ENCODE data around the gene VAMP8.
"Not testable (repeated sequence)": the region's sequence is repeated elsewhere in the genome, so short reads cannot be mapped to it uniquely, and the experiment has no call there.

Gene VAMP8

DNA sequence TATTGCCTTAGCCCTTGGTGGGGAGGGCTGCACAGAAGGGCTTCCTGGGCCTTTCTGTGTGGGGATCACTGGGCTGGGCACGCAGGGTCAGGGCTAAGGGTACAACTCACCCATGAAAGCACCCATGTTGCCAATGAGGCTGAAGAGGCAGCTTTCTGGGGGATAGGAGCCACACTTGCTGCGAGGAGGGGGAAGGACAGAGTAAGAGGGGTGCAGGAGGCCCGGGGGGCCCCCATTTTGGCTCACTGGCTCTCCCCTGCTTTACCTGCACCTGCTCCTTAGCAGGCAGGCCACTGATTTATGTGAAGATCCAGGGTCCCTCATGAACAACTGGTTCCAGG is 22.8 kb downstream of the VAMP8 start:
- CTCF ChIA-PET = interaction anchor here (0.6 to 2.4 kb wide), 6 partner anchors 10 to 108 kb away, joined by 3 to 15 read pairs (median 4); no protein-coding TSS in a partner anchor
- no peaks in the 10 kb centered on the region for H3K9me3 ChIP-seq (ENCODE audit: control extremely low read depth in 1 of 5, control insufficient read depth in 4 of 5, insufficient read depth in 2 of 5, low read depth in 1 of 5, low read length in 4 of 5)
- WGBS (ENCODE audit: insufficient coverage) = 100% methylated on average over 1 of the region's 3 CpGs
- no peak for DNase-seq
- H3K36me3 ChIP-seq (ENCODE audit: control insufficient read depth in 4 of 4, insufficient read depth in 4 of 4, low read length in 3 of 4) = peaks cover 8 to 37% (median 26%) of the 10 kb centered on the region in 4 experiments
- H3K4me3 ChIP-seq (ENCODE audit: control insufficient read depth in 1 of 7, extremely low read depth in 1 of 7, insufficient read depth in 4 of 7, low read depth in 2 of 7, low read length in 6 of 7) = no peak overlapping the region
- POLR2A ChIA-PET = no interaction called here
- peaks cover 7 to 40% (median 34%) of the 10 kb centered on the region in 4 experiments for H3K4me1 ChIP-seq (ENCODE audit: control extremely low read depth in 1 of 4, control insufficient read depth in 4 of 4, insufficient read depth in 4 of 4, low read length in 3 of 4)
- H3K27me3 ChIP-seq (replicated peaks in 2 of 5; ENCODE audit: control insufficient read depth in 4 of 5, insufficient read depth in 5 of 5, low read length in 4 of 5) = no peaks in the 10 kb centered on the region
- H3K27ac ChIP-seq (ENCODE audit: insufficient read depth in 1 of 2, low read depth in 1 of 2, low read length in 2 of 2, poor library complexity in 1 of 2, severe bottlenecking in 2 of 2) = no peak overlapping the region

DNA sequence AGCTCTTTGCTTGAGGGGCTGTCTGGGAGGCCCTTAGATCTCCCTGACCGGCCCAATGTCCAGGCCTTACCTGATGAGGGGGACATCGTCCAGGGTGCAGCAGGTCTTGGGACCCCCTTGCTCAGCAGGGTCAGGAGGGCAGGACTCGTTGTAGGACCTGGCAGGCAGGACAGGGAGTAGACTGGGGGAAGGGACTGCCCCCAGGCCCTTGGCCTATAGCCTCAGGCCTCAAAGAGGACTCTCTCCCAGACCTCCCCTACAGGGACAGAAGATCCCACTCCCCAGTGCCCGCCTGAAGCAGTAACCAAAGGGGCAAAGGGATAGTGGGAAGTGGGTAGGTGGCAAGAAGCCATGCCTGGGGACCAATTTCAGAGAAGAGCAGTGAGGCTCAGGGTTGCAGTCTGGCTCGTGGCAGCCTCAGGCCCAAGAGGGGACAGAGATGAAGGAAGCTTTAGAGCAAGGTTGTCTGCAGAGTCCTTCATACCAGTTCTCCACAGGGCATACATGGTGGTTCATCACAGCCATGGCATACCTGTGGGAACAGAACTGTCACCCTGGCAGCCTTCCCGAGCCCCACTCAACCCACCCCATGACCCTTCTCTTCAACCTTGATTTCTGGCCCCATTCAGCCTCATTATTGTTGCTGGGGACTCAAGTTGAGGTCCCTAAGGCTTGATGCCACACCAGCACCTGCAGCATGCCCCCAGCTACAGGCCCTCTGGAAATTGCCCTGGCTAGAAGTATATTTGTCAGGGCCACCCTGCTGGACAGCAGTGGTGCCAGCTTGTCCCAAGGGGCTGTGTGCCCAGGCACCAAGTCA is 23.8 kb downstream of the VAMP8 start:
- H3K4me1 ChIP-seq (ENCODE audit: control extremely low read depth in 1 of 4, control insufficient read depth in 4 of 4, insufficient read depth in 4 of 4, low read length in 3 of 4) = peaks cover 7 to 38% (median 32%) of the 10 kb centered on the region in 4 experiments
- H3K9me3 ChIP-seq (ENCODE audit: control extremely low read depth in 1 of 5, control insufficient read depth in 4 of 5, insufficient read depth in 2 of 5, low read depth in 1 of 5, low read length in 4 of 5) = no peaks in the 10 kb centered on the region
- 88% methylated on average over 2 of the region's 6 CpGs for WGBS (ENCODE audit: insufficient coverage)
- DNase-seq = no peak
- H3K4me3 ChIP-seq (ENCODE audit: control insufficient read depth in 1 of 7, extremely low read depth in 1 of 7, insufficient read depth in 4 of 7, low read depth in 2 of 7, low read length in 6 of 7) = peak overlapping the region in 5 of 7 experiments; percentile 8 to 94 (median 85)
- no peaks in the 10 kb centered on the region for H3K27me3 ChIP-seq (replicated peaks in 2 of 5; ENCODE audit: control insufficient read depth in 4 of 5, insufficient read depth in 5 of 5, low read length in 4 of 5)
- peaks cover 8 to 45% (median 32%) of the 10 kb centered on the region in 4 experiments for H3K36me3 ChIP-seq (ENCODE audit: control insufficient read depth in 4 of 4, insufficient read depth in 4 of 4, low read length in 3 of 4)
- H3K27ac ChIP-seq (ENCODE audit: insufficient read depth in 1 of 2, low read depth in 1 of 2, low read length in 2 of 2, poor library complexity in 1 of 2, severe bottlenecking in 2 of 2) = no peak overlapping the region
- CTCF ChIA-PET = interaction anchor here (0.9 to 2.4 kb wide), 10 partner anchors 9 to 187 kb away, joined by 3 to 15 read pairs (median 4); partner anchors contain the start of genes C2orf68 and GGCX
- POLR2A ChIA-PET = interaction anchor here (1.5 to 2.5 kb wide), 2 partner anchors 10 to 24 kb away, joined by 3 to 7 read pairs; partner anchors contain the start of genes C2orf68 and VAMP8

DNA sequence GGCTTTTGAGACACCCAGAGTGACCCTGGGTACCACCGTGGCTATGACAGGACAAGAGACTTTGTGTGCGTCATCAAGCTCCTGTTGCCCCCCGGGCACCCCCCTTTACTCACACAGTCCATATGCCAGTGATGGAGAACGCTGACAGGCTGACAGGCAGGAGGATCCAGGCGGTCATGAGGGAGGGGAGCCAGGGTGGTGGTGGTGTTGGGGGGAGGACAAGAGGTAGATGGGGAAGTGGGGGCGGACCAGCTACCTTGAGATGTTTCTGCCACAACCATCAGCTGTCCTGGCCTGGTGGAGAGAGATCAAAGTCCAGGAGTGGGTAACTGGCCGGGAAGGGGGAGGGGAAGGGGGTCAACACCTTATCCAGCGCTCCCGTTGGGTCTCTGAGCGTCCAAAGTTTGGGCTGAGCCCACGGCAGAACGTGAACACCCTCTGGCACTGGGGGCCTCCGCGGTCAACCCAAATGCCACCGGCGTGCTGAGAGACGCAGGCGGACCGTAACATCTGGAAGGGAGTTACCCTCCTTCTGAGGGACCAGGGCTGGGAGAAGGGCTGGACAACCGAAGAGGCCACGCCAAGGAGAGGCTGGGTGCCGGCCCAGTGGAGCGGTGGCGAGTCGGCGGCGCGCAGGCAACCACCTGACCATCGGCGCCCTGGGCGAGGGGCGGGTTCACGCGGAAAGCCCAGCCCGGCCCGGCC is 24.5 kb downstream of the VAMP8 start:
- Histone ChIP-seq H3K9me3 (ENCODE audit: control extremely low read depth in 1 of 5, control insufficient read depth in 4 of 5, insufficient read depth in 2 of 5, low read depth in 1 of 5, low read length in 4 of 5) (no peaks in the 10 kb centered on the region), H3K27ac (ENCODE audit: insufficient read depth in 1 of 2, low read depth in 1 of 2, low read length in 2 of 2, poor library complexity in 1 of 2, severe bottlenecking in 2 of 2) (peak overlapping the region in 1 of 2 experiments; percentile 40), H3K4me1 (ENCODE audit: control extremely low read depth in 1 of 4, control insufficient read depth in 4 of 4, insufficient read depth in 4 of 4, low read length in 3 of 4) (peaks cover 4 to 31% (median 24%) of the 10 kb centered on the region in 4 experiments), H3K36me3 (ENCODE audit: control insufficient read depth in 4 of 4, insufficient read depth in 4 of 4, low read length in 3 of 4) (peaks cover 7 to 46% (median 31%) of the 10 kb centered on the region in 4 experiments), H3K4me3 (ENCODE audit: control insufficient read depth in 1 of 7, extremely low read depth in 1 of 7, insufficient read depth in 4 of 7, low read depth in 2 of 7, low read length in 6 of 7) (peak overlapping the region; percentile 56 to 96 (median 87)), H3K27me3 (replicated peaks in 2 of 5; ENCODE audit: control insufficient read depth in 4 of 5, insufficient read depth in 5 of 5, low read length in 4 of 5) (no peaks in the 10 kb centered on the region)
- POLR2A ChIA-PET = interaction anchor here (1.4 to 2.5 kb wide), 3 partner anchors 10 to 63 kb away, joined by 3 to 7 read pairs (median 3); partner anchors contain the start of genes C2orf68, MAT2A and VAMP8
- WGBS (ENCODE audit: insufficient coverage) = 4% methylated on average over 33 of the region's 36 CpGs
- CTCF ChIA-PET = interaction anchor here (1.0 to 2.6 kb wide), 9 partner anchors 9 to 188 kb away, joined by 3 to 15 read pairs (median 4); partner anchors contain the start of genes C2orf68, GGCX and VAMP8
- DNase-seq = peak in 1 of 3 donors; percentile 37

DNA sequence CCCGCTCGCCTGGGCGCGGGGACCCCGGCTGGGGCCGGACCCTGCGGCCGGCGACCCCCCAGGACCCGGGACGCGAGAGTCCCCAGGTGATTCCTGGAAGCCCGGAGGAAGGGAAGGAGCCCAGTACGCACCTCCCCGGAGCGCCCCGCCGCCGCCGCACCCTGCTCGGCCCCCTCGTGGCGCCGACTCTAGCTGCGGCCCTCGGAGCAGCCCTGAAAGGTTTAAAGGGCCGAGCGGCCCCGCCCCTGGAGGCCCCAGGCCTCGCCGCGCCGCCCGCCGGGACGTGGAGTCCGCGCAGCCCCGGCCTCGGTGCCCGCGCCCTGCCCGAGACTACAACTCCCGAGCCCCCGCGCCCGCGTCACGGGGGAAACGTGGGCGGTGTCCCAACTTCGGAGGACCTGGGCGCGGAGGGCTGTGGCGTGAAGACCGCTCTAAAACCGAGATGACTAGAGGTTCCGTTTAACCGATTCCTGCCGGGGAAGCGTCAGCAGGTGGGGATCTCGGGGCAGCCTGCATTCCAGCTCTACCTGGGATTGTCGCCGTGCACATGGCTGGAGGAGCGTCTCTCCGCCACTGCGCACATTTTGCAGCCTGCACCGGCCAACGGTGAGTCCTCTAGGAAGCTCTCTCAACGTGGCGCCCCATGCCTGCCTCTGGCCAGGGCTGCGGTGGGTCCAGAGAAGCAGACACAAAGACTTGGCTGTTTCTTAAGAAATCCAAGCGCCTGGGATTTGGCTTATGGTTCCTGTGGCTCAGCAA is 25.3 kb downstream of the VAMP8 start, which contains the start of gene TMEM150A:
Gene TMEM150A (minus strand): TSS at position 223 of the 759 bp plus-strand sequence. CDS start 750 bp downstream, outside the sequence.
- POLR2A ChIA-PET = interaction anchor here (0.7 to 2.5 kb wide), 4 partner anchors 9 to 64 kb away, joined by 3 to 7 read pairs (median 3); partner anchors contain the start of genes C2orf68, MAT2A and VAMP8

DNA sequence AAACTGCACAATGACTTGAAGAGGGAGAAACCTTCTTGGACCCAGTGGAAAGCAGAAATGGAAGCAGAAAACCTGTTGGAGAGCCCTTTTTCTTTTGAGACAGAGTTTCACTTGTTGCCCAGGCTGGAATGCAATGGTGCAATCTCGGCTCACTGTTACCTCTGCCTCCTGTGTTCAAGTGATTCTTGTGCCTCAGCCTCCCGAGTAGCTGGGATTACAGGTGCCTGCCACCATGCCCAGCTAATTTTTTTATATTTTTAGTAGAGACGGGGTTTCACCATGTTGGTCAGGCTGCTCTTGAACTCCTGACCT is 26.7 kb downstream of the VAMP8 start:
- CTCF ChIA-PET = interaction anchor here (0.6 to 2.6 kb wide), 7 partner anchors 16 to 55 kb away, joined by 3 to 10 read pairs (median 4); partner anchors contain the start of genes GGCX and VAMP8
- H3K27ac ChIP-seq (ENCODE audit: insufficient read depth in 1 of 2, low read depth in 1 of 2, low read length in 2 of 2, poor library complexity in 1 of 2, severe bottlenecking in 2 of 2); H3K27me3 ChIP-seq (replicated peaks in 2 of 5; ENCODE audit: control insufficient read depth in 4 of 5, insufficient read depth in 5 of 5, low read length in 4 of 5); DNase-seq; POLR2A ChIA-PET; H3K9me3 ChIP-seq (ENCODE audit: control extremely low read depth in 1 of 5, control insufficient read depth in 4 of 5, insufficient read depth in 2 of 5, low read depth in 1 of 5, low read length in 4 of 5): not testable (repeated sequence)
- WGBS (ENCODE audit: insufficient coverage) = 97% methylated on average over 3 of the region's 3 CpGs
- Histone ChIP-seq H3K4me3 (ENCODE audit: control insufficient read depth in 1 of 7, extremely low read depth in 1 of 7, insufficient read depth in 4 of 7, low read depth in 2 of 7, low read length in 6 of 7) (peak overlapping the region in 2 of 7 experiments; percentile 26 to 36), H3K4me1 (ENCODE audit: control extremely low read depth in 1 of 4, control insufficient read depth in 4 of 4, insufficient read depth in 4 of 4, low read length in 3 of 4) (peaks cover 5 to 29% (median 26%) of the 10 kb centered on the region in 4 experiments), H3K36me3 (ENCODE audit: control insufficient read depth in 4 of 4, insufficient read depth in 4 of 4, low read length in 3 of 4) (peaks cover 14 to 47% (median 39%) of the 10 kb centered on the region in 4 experiments)

More for the DNA sequence above, 25.3 kb downstream of the VAMP8 start, which contains the start of gene TMEM150A:
- peak; percentile 85 to 93 (median 91) for DNase-seq
- 0% methylated on average over 58 of the region's 73 CpGs for WGBS (ENCODE audit: insufficient coverage)
- H3K9me3 ChIP-seq (ENCODE audit: control extremely low read depth in 1 of 5, control insufficient read depth in 4 of 5, insufficient read depth in 2 of 5, low read depth in 1 of 5, low read length in 4 of 5) = no peaks in the 10 kb centered on the region
- H3K27ac ChIP-seq (ENCODE audit: insufficient read depth in 1 of 2, low read depth in 1 of 2, low read length in 2 of 2, poor library complexity in 1 of 2, severe bottlenecking in 2 of 2) = peak within 1 kb of the TSS in 1 of 2 experiments; percentile 40
- H3K4me3 ChIP-seq (ENCODE audit: control insufficient read depth in 1 of 7, extremely low read depth in 1 of 7, insufficient read depth in 4 of 7, low read depth in 2 of 7, low read length in 6 of 7) = peak within 1 kb of the TSS; percentile 56 to 96 (median 87)
- H3K36me3 ChIP-seq (ENCODE audit: control insufficient read depth in 4 of 4, insufficient read depth in 4 of 4, low read length in 3 of 4) = peaks cover 7 to 46% (median 31%) of the 10 kb centered on the region in 4 experiments
- CTCF ChIA-PET = interaction anchor here (0.9 to 2.6 kb wide), 7 partner anchors 8 to 183 kb away, joined by 3 to 10 read pairs (median 4); partner anchors contain the start of genes C2orf68, GGCX and VAMP8
- H3K27me3 ChIP-seq (replicated peaks in 2 of 5; ENCODE audit: control insufficient read depth in 4 of 5, insufficient read depth in 5 of 5, low read length in 4 of 5) = no peaks in the 10 kb centered on the region
- H3K4me1 ChIP-seq (ENCODE audit: control extremely low read depth in 1 of 4, control insufficient read depth in 4 of 4, insufficient read depth in 4 of 4, low read length in 3 of 4) = peaks cover 5 to 30% (median 26%) of the 10 kb centered on the region in 4 experiments
